ENCODE measurements around the gene SCGB1A1. TPM values are rescaled to one million over a fixed set of nuclear protein-coding genes. Genes with fewer than 3 reads are reported as not detected.

Gene SCGB1A1
- total and polyA plus RNA-seq, 7 experiments from 2014 or later, result not detected

GRCh38 chr11:62432695-62433094, 13.9 kb downstream of the SCGB1A1 start:
- DNase-seq, result no peak
- H3K4me3 ChIP-seq (ENCODE audit: low read length), result no peak overlapping the region
- Mint-ChIP-seq H3K9me3 (no peaks in the 10 kb centered on the region), H3K27ac (no peak overlapping the region), H3K4me3 (no peak overlapping the region), H3K27me3 (no peaks in the 10 kb centered on the region), H3K36me3 (no peaks in the 10 kb centered on the region), H3K4me1 (peaks cover 31 to 60% (median 45%) of the 10 kb centered on the region in 7 donors)
- ChIA-PET CTCF (interaction anchor here (0.7 kb wide), 1 partner anchor 110 kb away, joined by 3 read pairs; no protein-coding TSS in a partner anchor), POLR2A (no interaction called here)
- intact Hi-C loops (cut with micrococcal nuclease), result no loop called here
- no peaks in the 10 kb centered on the region for H3K27me3 ChIP-seq (ENCODE audit: control insufficient read depth in 2 of 2, insufficient read depth in 2 of 2, low read length in 2 of 2)
- no peaks in the 10 kb centered on the region for H3K36me3 ChIP-seq (ENCODE audit: control insufficient read depth in 2 of 3, insufficient read depth in 3 of 3, low read length in 3 of 3)
- H3K27ac ChIP-seq (ENCODE audit: low read depth, low read length), result no peak overlapping the region
- ATAC-seq, result no peak
- no peaks in the 10 kb centered on the region for H3K9me3 ChIP-seq (ENCODE audit: control insufficient read depth in 2 of 3, low read length in 3 of 3)
- peaks cover 2 to 23% of the 10 kb centered on the region in 2 donors for H3K4me1 ChIP-seq (ENCODE audit: control insufficient read depth in 2 of 2, insufficient read depth in 2 of 2, low read length in 2 of 2)

GRCh38 chr11:62433141-62433903, 14.5 kb downstream of the SCGB1A1 start:
- CTCF ChIA-PET, result interaction anchor here (1.8 kb wide), 1 partner anchor 9 kb away, joined by 6 read pairs; no protein-coding TSS in a partner anchor

GRCh38 chr11:62433904-62434276, 15.1 kb downstream of the SCGB1A1 start:
- Mint-ChIP-seq H3K4me1 (peaks cover 28 to 51% (median 43%) of the 10 kb centered on the region in 7 donors), H3K27ac (peak overlapping the region in 7 of 9 donors; percentile 22 to 87 (median 70)), H3K4me3 (peak overlapping the region in 8 of 10 donors; percentile 22 to 67 (median 52)), H3K9me3 (no peaks in the 10 kb centered on the region), H3K27me3 (no peaks in the 10 kb centered on the region), H3K36me3 (no peaks in the 10 kb centered on the region)
- ChIA-PET POLR2A (no interaction called here), CTCF (interaction anchor here (0.5 to 1.8 kb wide), 2 partner anchors 9 to 12 kb away, joined by 3 to 6 read pairs; no protein-coding TSS in a partner anchor)
- no peak for DNase-seq
- Histone ChIP-seq H3K27me3 (ENCODE audit: control insufficient read depth in 2 of 2, insufficient read depth in 2 of 2, low read length in 2 of 2) (no peaks in the 10 kb centered on the region), H3K36me3 (ENCODE audit: control insufficient read depth in 2 of 3, insufficient read depth in 3 of 3, low read length in 3 of 3) (no peaks in the 10 kb centered on the region), H3K4me1 (ENCODE audit: control insufficient read depth in 2 of 2, insufficient read depth in 2 of 2, low read length in 2 of 2) (peaks cover 0 to 21% of the 10 kb centered on the region in 2 donors), H3K27ac (ENCODE audit: low read depth, low read length) (no peak overlapping the region), H3K4me3 (ENCODE audit: low read length) (no peak overlapping the region), H3K9me3 (ENCODE audit: control insufficient read depth in 2 of 3, low read length in 3 of 3) (no peaks in the 10 kb centered on the region)
- no peak for ATAC-seq
- intact Hi-C loops (cut with micrococcal nuclease), result no loop called here

More at GRCh38 chr11:62433141-62433903, 14.5 kb downstream of the SCGB1A1 start:
- no peaks in the 10 kb centered on the region for H3K27me3 ChIP-seq (ENCODE audit: control insufficient read depth in 2 of 2, insufficient read depth in 2 of 2, low read length in 2 of 2)
- ATAC-seq, result no peak
- Mint-ChIP-seq H3K4me1 (peaks cover 28 to 54% (median 43%) of the 10 kb centered on the region in 7 donors), H3K4me3 (peak overlapping the region in 8 of 10 donors; percentile 22 to 67 (median 52)), H3K27ac (peak overlapping the region in 8 of 9 donors; percentile 22 to 83 (median 60)), H3K9me3 (no peaks in the 10 kb centered on the region), H3K27me3 (no peaks in the 10 kb centered on the region), H3K36me3 (no peaks in the 10 kb centered on the region)
- H3K4me1 ChIP-seq (ENCODE audit: control insufficient read depth in 2 of 2, insufficient read depth in 2 of 2, low read length in 2 of 2), result peaks cover 0 to 21% of the 10 kb centered on the region in 2 donors
- no peak overlapping the region for H3K4me3 ChIP-seq (ENCODE audit: low read length)
- DNase-seq, result no peak
- H3K36me3 ChIP-seq (ENCODE audit: control insufficient read depth in 2 of 3, insufficient read depth in 3 of 3, low read length in 3 of 3), result no peaks in the 10 kb centered on the region
- H3K27ac ChIP-seq (ENCODE audit: low read depth, low read length), result no peak overlapping the region
- POLR2A ChIA-PET, result no interaction called here
- intact Hi-C loops (cut with micrococcal nuclease), result no loop called here
- H3K9me3 ChIP-seq (ENCODE audit: control insufficient read depth in 2 of 3, low read length in 3 of 3), result no peaks in the 10 kb centered on the region

- Mint-ChIP-seq H3K27ac (peak overlapping the region in 7 of 9 donors; percentile 55 to 91 (median 70)), H3K36me3 (no peaks in the 10 kb centered on the region), H3K4me3 (peak overlapping the region in 5 of 10 donors; percentile 0 to 48 (median 19)), H3K27me3 (no peaks in the 10 kb centered on the region), H3K4me1 (peaks cover 24 to 43% (median 34%) of the 10 kb centered on the region in 7 donors), H3K9me3 (no peaks in the 10 kb centered on the region)
- H3K4me1 ChIP-seq (ENCODE audit: control insufficient read depth in 2 of 2, insufficient read depth in 2 of 2, low read length in 2 of 2), result peaks cover 0 to 15% of the 10 kb centered on the region in 2 donors
- H3K27ac ChIP-seq (ENCODE audit: low read depth, low read length), result peak overlapping the region; percentile 31
- H3K36me3 ChIP-seq (ENCODE audit: control insufficient read depth in 2 of 3, insufficient read depth in 3 of 3, low read length in 3 of 3), result no peaks in the 10 kb centered on the region
- ChIA-PET CTCF (interaction anchor here (1.0 kb wide), 2 partner anchors 11 to 13 kb away, joined by 4 read pairs; no protein-coding TSS in a partner anchor), POLR2A (interaction anchor here (1.5 kb wide), 1 partner anchor 8 kb away, joined by 3 read pairs; no protein-coding TSS in a partner anchor)
- intact Hi-C loops (cut with micrococcal nuclease), result no loop called here
- ATAC-seq (peak; percentile 73), DNase-seq (peak in 4 of 9 donors; percentile 21 to 40 (median 29))
- H3K27me3 ChIP-seq (ENCODE audit: control insufficient read depth in 2 of 2, insufficient read depth in 2 of 2, low read length in 2 of 2), result no peaks in the 10 kb centered on the region
- no peaks in the 10 kb centered on the region for H3K9me3 ChIP-seq (ENCODE audit: control insufficient read depth in 2 of 3, low read length in 3 of 3)
- H3K4me3 ChIP-seq (ENCODE audit: low read length), result no peak overlapping the region
These were observed 17.2 kb downstream of the SCGB1A1 start for GRCh38 chr11:62435846-62436660.

- Histone ChIP-seq H3K9me3 (ENCODE audit: control insufficient read depth in 2 of 3, low read length in 3 of 3) (no peaks in the 10 kb centered on the region), H3K27me3 (ENCODE audit: control insufficient read depth in 2 of 2, insufficient read depth in 2 of 2, low read length in 2 of 2) (no peaks in the 10 kb centered on the region), H3K4me3 (ENCODE audit: low read length) (no peak overlapping the region), H3K27ac (ENCODE audit: low read depth, low read length) (no peak overlapping the region), H3K36me3 (ENCODE audit: control insufficient read depth in 2 of 3, insufficient read depth in 3 of 3, low read length in 3 of 3) (no peaks in the 10 kb centered on the region), H3K4me1 (ENCODE audit: control insufficient read depth in 2 of 2, insufficient read depth in 2 of 2, low read length in 2 of 2) (peaks cover 0 to 14% of the 10 kb centered on the region in 2 donors)
- H3K27ac Mint-ChIP-seq, result peak overlapping the region in 2 of 9 donors; percentile 19 to 63
- intact Hi-C loops (cut with micrococcal nuclease), result no loop called here
- H3K4me3 Mint-ChIP-seq, result no peak overlapping the region
- no peaks in the 10 kb centered on the region for H3K27me3 Mint-ChIP-seq
- ChIA-PET CTCF (no interaction called here), POLR2A (interaction anchor here (0.7 kb wide), 1 partner anchor 205 kb away, joined by 3 read pairs; no protein-coding TSS in a partner anchor)
- ATAC-seq (no peak), DNase-seq (no peak)
- H3K9me3 Mint-ChIP-seq, result no peaks in the 10 kb centered on the region
- peaks cover 18 to 33% (median 24%) of the 10 kb centered on the region in 7 donors for H3K4me1 Mint-ChIP-seq
- no peaks in the 10 kb centered on the region for H3K36me3 Mint-ChIP-seq
These were observed 18.8 kb downstream of the SCGB1A1 start for GRCh38 chr11:62437616-62438015.

GRCh38 chr11:62438641-62439040, 19.8 kb downstream of the SCGB1A1 start:
- no peaks in the 10 kb centered on the region for H3K9me3 ChIP-seq (ENCODE audit: control insufficient read depth in 2 of 3, low read length in 3 of 3)
- H3K27me3 ChIP-seq (ENCODE audit: control insufficient read depth in 2 of 2, insufficient read depth in 2 of 2, low read length in 2 of 2), result no peaks in the 10 kb centered on the region
- H3K36me3 ChIP-seq (ENCODE audit: control insufficient read depth in 2 of 3, insufficient read depth in 3 of 3, low read length in 3 of 3), result no peaks in the 10 kb centered on the region
- no peaks in the 10 kb centered on the region for H3K27me3 Mint-ChIP-seq
- H3K27ac ChIP-seq (ENCODE audit: low read depth, low read length), result no peak overlapping the region
- H3K36me3 Mint-ChIP-seq, result no peaks in the 10 kb centered on the region
- ChIA-PET POLR2A (no interaction called here), CTCF (no interaction called here)
- H3K27ac Mint-ChIP-seq, result no peak overlapping the region
- intact Hi-C loops (cut with micrococcal nuclease), result no loop called here
- peaks cover 0 to 9% of the 10 kb centered on the region in 2 donors for H3K4me1 ChIP-seq (ENCODE audit: control insufficient read depth in 2 of 2, insufficient read depth in 2 of 2, low read length in 2 of 2)
- no peak overlapping the region for H3K4me3 ChIP-seq (ENCODE audit: low read length)
- H3K9me3 Mint-ChIP-seq, result no peaks in the 10 kb centered on the region
- H3K4me3 Mint-ChIP-seq, result no peak overlapping the region
- H3K4me1 Mint-ChIP-seq, result peaks cover 19 to 24% (median 22%) of the 10 kb centered on the region in 7 donors
- ATAC-seq, result no peak
- DNase-seq, result no peak

Data from naive thymus-derived CD4-positive, alpha-beta T cell (primary cell).